Activated B cell treated with CpG ODN at 0.5 μM for 24 hours (primary cell): Measurements from ENCODE around the gene WNT11. TPM values are rescaled to one million over a fixed set of nuclear protein-coding genes. Genes with fewer than 3 reads are reported as not detected.

Experiments used
- ATAC-seq: fragments of 200-7000 bp; cut with Tn5 transposase; one replicate; pipeline ENCODE4 v1.10.0; 2021; ENCODE audit warnings: low read depth, mild to moderate bottlenecking, moderate library complexity
- CTCF ChIA-PET: fragments of 350-600 bp; sonication (Branson Sonifier 250); formaldehyde crosslinking; loops from one replicate; lab custom pipeline; 2021; ENCODE audit warnings: antibody characterized with exemption; lab: Charles Lee
- POLR2A ChIA-PET: fragments of 350-600 bp; sonication (Branson Sonifier 250); formaldehyde crosslinking; loops from one replicate; lab custom pipeline; 2021; ENCODE audit warnings: antibody characterized with exemption; lab: Charles Lee
- DNase-seq: peaks from one replicate; pipeline ENCODE4 v3.0.0; 2022
- H3K27ac Mint-ChIP-seq: one replicate; pipeline ENCODE4 v1.8.0; 2020; ENCODE audit warnings: mixed read lengths
- H3K27me3 Mint-ChIP-seq: one replicate; pipeline ENCODE4 v1.8.0; 2021; ENCODE audit warnings: mixed read lengths
- H3K36me3 Mint-ChIP-seq: one replicate; pipeline ENCODE4 v1.8.0; 2021; ENCODE audit warnings: low read depth, mixed read lengths
- H3K4me1 Mint-ChIP-seq: one replicate; pipeline ENCODE4 v1.8.0; 2021; ENCODE audit warnings: mixed read lengths
- H3K4me3 Mint-ChIP-seq: one replicate; pipeline ENCODE4 v1.8.0; 2020; ENCODE audit warnings: mild to moderate bottlenecking, mixed read lengths
- H3K9me3 Mint-ChIP-seq: one replicate; pipeline ENCODE4 v1.8.0; 2020; ENCODE audit warnings: mixed read lengths
- CTCF ChIP-seq: fragments of 200-600 bp; IDR thresholded peaks from one replicate; pipeline ENCODE4 v1.8.0; 2022; ENCODE audit warnings: antibody characterized with exemption, mild to moderate bottlenecking
- intact Hi-C: fragments of 100-400 bp; cut with micrococcal nuclease; formaldehyde crosslinking; loops from one replicate; pipeline ENCODE4 v1.15.1; 2024
- total RNA-seq: library from RNA; stranded (reverse); gene quantifications from 2 replicates; pipeline ENCODE4 v1.2.3, GENCODE V29; 2022

Gene WNT11
- total RNA-seq, 1 donor from 2014 or later, result 0.16 TPM

- intact Hi-C loops, result no loop called here
- CTCF ChIA-PET, result no interaction called here
- POLR2A ChIA-PET, result no interaction called here
These were observed 32.0 kb downstream of the WNT11 start for GRCh38 chr11:76174330-76174729.

GRCh38 chr11:76173663-76174062 is 32.6 kb downstream of the WNT11 start:
- no peak overlapping the region for H3K4me3 Mint-ChIP-seq
- peaks cover under 1% of the 10 kb centered on the region for H3K27me3 Mint-ChIP-seq

More at GRCh38 chr11:76174330-76174729, 32.0 kb downstream of the WNT11 start:
- Mint-ChIP-seq H3K36me3 (no peaks in the 10 kb centered on the region), H3K9me3 (no peaks in the 10 kb centered on the region), H3K27me3 (no peaks in the 10 kb centered on the region), H3K27ac (no peak overlapping the region), H3K4me1 (no peaks in the 10 kb centered on the region), H3K4me3 (no peak overlapping the region)
- ATAC-seq (no peak), DNase-seq (no peak)
- no peak for TF ChIP-seq CTCF

DNA sequence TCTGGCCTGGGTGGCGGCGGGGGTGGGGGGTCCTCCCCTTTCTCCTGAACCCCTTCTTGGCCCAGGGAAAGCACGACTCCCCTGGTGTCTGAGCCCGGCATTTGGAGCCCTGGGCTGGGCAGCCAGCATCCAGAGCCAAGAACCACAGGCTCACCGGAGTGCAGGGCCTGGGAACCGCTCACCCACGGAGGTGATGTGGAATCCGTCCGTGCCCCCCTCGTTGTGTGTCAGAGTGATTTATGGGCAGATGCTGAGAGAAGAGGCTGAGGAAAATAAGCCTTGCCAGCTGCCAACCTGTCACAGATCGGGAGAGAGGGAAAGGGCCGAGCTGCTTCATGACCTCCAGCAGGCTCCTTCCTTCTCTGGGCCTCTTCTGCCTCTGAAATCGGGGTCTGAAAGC is 33.7 kb downstream of the WNT11 start:
- DNase-seq, result no peak
- H3K27me3 Mint-ChIP-seq, result peaks cover 3% of the 10 kb centered on the region
- TF ChIP-seq CTCF, result no peak
- no peak overlapping the region for H3K4me3 Mint-ChIP-seq
- CTCF ChIA-PET, result no interaction called here
- intact Hi-C loops, result no loop called here
- no peaks in the 10 kb centered on the region for H3K4me1 Mint-ChIP-seq
- POLR2A ChIA-PET, result no interaction called here
- H3K36me3 Mint-ChIP-seq, result no peaks in the 10 kb centered on the region
- no peak for ATAC-seq
- H3K9me3 Mint-ChIP-seq, result no peaks in the 10 kb centered on the region
- no peak overlapping the region for H3K27ac Mint-ChIP-seq

More at GRCh38 chr11:76173663-76174062, 32.6 kb downstream of the WNT11 start:
- no peak for DNase-seq
- intact Hi-C loops, result no loop called here
- Mint-ChIP-seq H3K4me1 (no peaks in the 10 kb centered on the region), H3K27ac (no peak overlapping the region), H3K36me3 (no peaks in the 10 kb centered on the region), H3K9me3 (no peaks in the 10 kb centered on the region)
- TF ChIP-seq CTCF, result no peak
- ChIA-PET POLR2A (no interaction called here), CTCF (no interaction called here)
- ATAC-seq, result no peak

GRCh38 chr11:76170468-76170867 is 35.8 kb downstream of the WNT11 start:
- no peak overlapping the region for H3K27ac Mint-ChIP-seq
- CTCF ChIA-PET, result interaction anchor here (1.2 kb wide), 1 partner anchor 18 kb away, joined by 3 read pairs; no protein-coding TSS in a partner anchor
- intact Hi-C loops, result no loop called here
- peaks cover 3% of the 10 kb centered on the region for H3K27me3 Mint-ChIP-seq
- no peak overlapping the region for H3K4me3 Mint-ChIP-seq
- no peak for DNase-seq
- no peaks in the 10 kb centered on the region for H3K36me3 Mint-ChIP-seq
- TF ChIP-seq CTCF, result no peak
- no peaks in the 10 kb centered on the region for H3K4me1 Mint-ChIP-seq
- POLR2A ChIA-PET, result no interaction called here
- no peaks in the 10 kb centered on the region for H3K9me3 Mint-ChIP-seq
- ATAC-seq, result no peak

DNA sequence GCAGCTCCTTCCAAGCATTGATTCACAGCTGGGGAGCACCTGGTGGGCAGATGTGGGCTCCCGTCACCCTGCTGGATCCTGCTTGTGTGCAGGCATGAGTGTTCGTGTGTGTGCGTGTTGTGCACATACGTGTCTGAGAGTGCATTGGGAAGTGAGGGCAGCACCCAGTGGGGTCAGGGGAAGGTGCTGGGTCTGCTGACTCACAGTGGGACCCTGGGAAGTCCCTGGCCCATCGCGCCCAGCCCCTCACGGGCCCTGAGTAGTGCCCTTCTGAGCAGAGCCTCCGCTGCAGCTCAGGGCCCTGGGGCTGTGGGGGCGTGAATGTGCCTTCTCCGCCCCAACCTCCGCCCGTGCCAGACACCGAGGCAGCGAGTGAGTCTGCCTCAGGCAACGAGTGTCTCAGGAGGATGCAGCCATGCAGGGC is 36.8 kb downstream of the WNT11 start:
- Mint-ChIP-seq H3K4me1 (no peaks in the 10 kb centered on the region), H3K4me3 (no peak overlapping the region), H3K9me3 (no peaks in the 10 kb centered on the region), H3K36me3 (no peaks in the 10 kb centered on the region), H3K27me3 (peaks cover 3% of the 10 kb centered on the region), H3K27ac (no peak overlapping the region)
- TF ChIP-seq CTCF, result no peak
- ChIA-PET CTCF (no interaction called here), POLR2A (no interaction called here)
- ATAC-seq (no peak), DNase-seq (no peak)
- intact Hi-C loops, result no loop called here
